ENCODE data around the gene LEMD1. TPM values are rescaled to one million over a fixed set of nuclear protein-coding genes. Genes with fewer than 3 reads are reported as not detected.

LEMD1 gene
- total and polyA plus RNA-seq, 2 donors (not counting 1 experiment from before 2014, with no cell fraction given), result not detected

DNA sequence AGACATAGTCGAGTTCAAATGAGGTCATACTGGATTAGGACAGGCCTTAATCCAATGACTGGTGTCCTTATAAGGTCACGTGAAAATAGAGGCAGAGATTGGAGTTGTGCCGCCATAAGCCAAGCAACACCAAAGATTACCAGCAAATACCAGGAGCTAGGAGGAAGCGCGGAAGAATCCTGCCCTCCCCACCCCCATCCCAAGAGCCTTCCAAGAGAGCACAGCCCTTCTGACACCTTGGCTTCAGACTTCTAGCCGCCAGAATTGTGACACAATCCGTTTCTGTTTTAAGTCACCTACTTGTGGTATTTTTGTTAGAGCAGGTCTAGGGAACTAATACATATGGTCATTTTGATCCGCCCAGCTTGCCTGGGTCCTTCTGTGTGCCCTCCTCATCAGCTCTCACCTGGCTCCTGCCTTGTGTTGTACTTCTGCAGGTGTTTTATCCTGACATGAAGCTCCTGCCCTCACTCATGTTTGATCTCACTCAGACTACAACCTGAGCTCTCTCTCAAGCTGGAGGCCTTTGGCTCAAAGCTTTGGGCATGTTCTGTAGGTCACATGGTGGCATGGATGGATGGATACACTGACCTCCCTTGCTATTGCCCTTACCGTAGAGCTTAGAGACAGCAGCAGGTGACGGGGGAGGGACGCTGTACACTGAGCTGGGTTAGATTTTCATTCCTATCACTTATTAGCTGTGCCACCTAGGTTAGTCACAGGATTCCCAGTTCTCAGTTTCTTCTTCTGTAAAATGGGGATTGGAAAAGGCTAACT, 89.7 kb downstream of the LEMD1 start:
- Histone ChIP-seq H3K27me3 (ENCODE audit: control insufficient read depth, insufficient read depth, low read length) (peaks cover 35% of the 10 kb centered on the region), H3K4me3 (replicated peaks in 1 of 4; ENCODE audit: control extremely low read depth in 1 of 4, insufficient read depth in 1 of 4, low read depth in 3 of 4, low read length in 4 of 4) (no peak overlapping the region), H3K9me3 (ENCODE audit: control insufficient read depth, insufficient read depth, low read depth, low read length) (no peaks in the 10 kb centered on the region), H3K79me2 (ENCODE audit: control insufficient read depth, insufficient read depth, low read length) (no peaks in the 10 kb centered on the region), H3K9ac (ENCODE audit: insufficient read depth, low read length) (no peak overlapping the region), H3K36me3 (ENCODE audit: control insufficient read depth, insufficient read depth, low read length) (no peaks in the 10 kb centered on the region), H3K27ac (ENCODE audit: insufficient read depth, low read length) (no peak overlapping the region), H4K20me1 (ENCODE audit: control insufficient read depth, extremely low read depth, insufficient read depth, low read length) (no peaks in the 10 kb centered on the region), H3K4me2 (ENCODE audit: extremely low read depth, insufficient read depth, low read length) (no peak overlapping the region), H3K4me1 (ENCODE audit: control insufficient read depth, extremely low read depth, insufficient read depth, low read length) (no peaks in the 10 kb centered on the region), H2AFZ (ENCODE audit: low read length) (no peak overlapping the region)
- no peak for DNase-seq (ENCODE audit: low read depth in 2 of 2)
- TF ChIP-seq, protein P1, sequence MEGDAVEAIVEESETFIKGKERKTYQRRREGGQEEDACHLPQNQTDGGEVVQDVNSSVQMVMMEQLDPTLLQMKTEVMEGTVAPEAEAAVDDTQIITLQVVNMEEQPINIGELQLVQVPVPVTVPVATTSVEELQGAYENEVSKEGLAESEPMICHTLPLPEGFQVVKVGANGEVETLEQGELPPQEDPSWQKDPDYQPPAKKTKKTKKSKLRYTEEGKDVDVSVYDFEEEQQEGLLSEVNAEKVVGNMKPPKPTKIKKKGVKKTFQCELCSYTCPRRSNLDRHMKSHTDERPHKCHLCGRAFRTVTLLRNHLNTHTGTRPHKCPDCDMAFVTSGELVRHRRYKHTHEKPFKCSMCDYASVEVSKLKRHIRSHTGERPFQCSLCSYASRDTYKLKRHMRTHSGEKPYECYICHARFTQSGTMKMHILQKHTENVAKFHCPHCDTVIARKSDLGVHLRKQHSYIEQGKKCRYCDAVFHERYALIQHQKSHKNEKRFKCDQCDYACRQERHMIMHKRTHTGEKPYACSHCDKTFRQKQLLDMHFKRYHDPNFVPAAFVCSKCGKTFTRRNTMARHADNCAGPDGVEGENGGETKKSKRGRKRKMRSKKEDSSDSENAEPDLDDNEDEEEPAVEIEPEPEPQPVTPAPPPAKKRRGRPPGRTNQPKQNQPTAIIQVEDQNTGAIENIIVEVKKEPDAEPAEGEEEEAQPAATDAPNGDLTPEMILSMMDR (conservative IDR thresholded peaks at IDR 0.05 in 1 of 2, IDR thresholded peaks at IDR 0.05 in 1 of 2; ENCODE audit: low read depth in 1 of 2, low read length in 2 of 2), result no peak
- TF ChIP-seq EZH2 (IDR thresholded peaks at IDR 0.05; ENCODE audit: low read length, missing control alignments), result no peak

Other genes with a start within 250 kb of the LEMD1 start
- gene DSTYK, start 210.4 kb downstream of the LEMD1 start, total RNA-seq, result 24.9 and 42.6 TPM in 2 replicates
- 20.6 and 24.5 TPM in 2 replicates for gene DSTYK, start 210.4 kb downstream of the LEMD1 start, polyA plus RNA-seq
- 4.1 and 6.9 TPM in 2 replicates for gene TMCC2, start 194.1 kb downstream of the LEMD1 start, total RNA-seq
- 2.3 and 2.5 TPM in 2 replicates for gene TMCC2, start 194.1 kb downstream of the LEMD1 start, polyA plus RNA-seq
- gene NUAK2, start 100.3 kb downstream of the LEMD1 start, total RNA-seq, result 1.0 and 1.7 TPM in 2 replicates
- 2.0 and 4.9 TPM in 2 replicates for gene NUAK2, start 100.3 kb downstream of the LEMD1 start, polyA plus RNA-seq
- not detected in 2 replicates for gene KLHDC8A, start 65.1 kb downstream of the LEMD1 start, total RNA-seq
- gene KLHDC8A, start 65.1 kb downstream of the LEMD1 start, polyA plus RNA-seq, result not detected in 2 replicates
- not detected in 2 replicates for gene BLACAT1, start 34.0 kb upstream of the LEMD1 start, total RNA-seq
- gene BLACAT1, start 34.0 kb upstream of the LEMD1 start, polyA plus RNA-seq, result not detected in 2 replicates
- gene CDK18, start 82.6 kb upstream of the LEMD1 start, total RNA-seq, result 0.33 and 1.5 TPM in 2 replicates
- 0.12 and 2.1 TPM in 2 replicates for gene CDK18, start 82.6 kb upstream of the LEMD1 start, polyA plus RNA-seq
- 11.0 and 11.7 TPM in 2 replicates for gene ELK4, start 210.0 kb upstream of the LEMD1 start, total RNA-seq
- 8.0 and 11.8 TPM in 2 replicates for gene ELK4, start 210.0 kb upstream of the LEMD1 start, polyA plus RNA-seq